HEK293 (cell line): ENCODE data around the gene STRN3.

Experiments
- CTCF ChIA-PET: fragments of 350-600 bp; formaldehyde crosslinking; extraction: SDS; loops from one replicate; lab custom pipeline; 2021; ENCODE audit warnings: antibody characterized with exemption; lab: Yijun Ruan, JAX
- POLR2A ChIA-PET: fragments of 300-600 bp; formaldehyde crosslinking; extraction: SDS; loops from one replicate; lab custom pipeline; 2020; ENCODE audit warnings: antibody characterized with exemption, inconsistent platforms; lab: Yijun Ruan, JAX
- H3K27ac ChIP-seq: fragments of 200-500 bp; sonication (Bioruptor generic); 2 replicates; pipeline ENCODE4 v1.5.1; 2014; ENCODE audit warnings: low read depth, low read length, control low read depth, inconsistent platforms; ENCODE audit errors: extremely low read depth
- H3K36me3 ChIP-seq, 2 experiments: fragments of 200-500 bp in 1 of 2; sonication (Bioruptor generic) in 1 of 2; 1 replicate in 1 of 2; 2 replicates in 1 of 2; pipeline ENCODE4 v1.5.1; 2014 to 2017; ENCODE audit warnings: inconsistent platforms in 2 of 2, low read length in 2 of 2; ENCODE audit not compliant: control insufficient read depth in 2 of 2, insufficient read depth in 1 of 2
- H3K4me1 ChIP-seq: fragments of 200-500 bp; sonication (Bioruptor generic); 2 replicates; pipeline ENCODE4 v1.5.1; 2014; ENCODE audit warnings: mild to moderate bottlenecking, low read length, inconsistent platforms; ENCODE audit not compliant: control insufficient read depth, insufficient read depth
- H3K4me3 ChIP-seq: 2 replicates; pipeline ENCODE4 v1.5.1; 2011; ENCODE audit warnings: low read depth, mild to moderate bottlenecking, control low read depth, low read length, moderate library complexity
- H3K9me3 ChIP-seq: fragments of 200-500 bp; sonication (Bioruptor generic); 2 replicates; pipeline ENCODE4 v1.5.1; 2014; ENCODE audit warnings: low read depth, low read length, inconsistent platforms; ENCODE audit not compliant: control insufficient read depth, insufficient read depth
- FEZF1 ChIP-seq: fragments of 450-650 bp; formaldehyde crosslinking; IDR thresholded peaks from 2 replicates; pipeline ENCODE4 v1.5.1; 2016; ENCODE audit warnings: missing biosample characterization, missing genetic modification characterization
- GLIS1 ChIP-seq: fragments of 450-650 bp; formaldehyde crosslinking; IDR thresholded peaks from 2 replicates; pipeline ENCODE4 v1.5.1; 2016; ENCODE audit warnings: missing biosample characterization, missing genetic modification characterization
- KLF8 ChIP-seq: fragments of 450-650 bp; formaldehyde crosslinking; IDR thresholded peaks from 2 replicates; pipeline ENCODE4 v1.5.1; 2016; ENCODE audit warnings: missing biosample characterization, missing genetic modification characterization
- PRDM10 ChIP-seq: fragments of 450-650 bp; formaldehyde crosslinking; IDR thresholded peaks from 2 replicates; pipeline ENCODE4 v1.5.1; 2016; ENCODE audit warnings: missing biosample characterization, missing genetic modification characterization
- ZNF24 ChIP-seq: fragments of 450-650 bp; formaldehyde crosslinking; IDR thresholded peaks from 2 replicates; pipeline ENCODE4 v1.5.1; 2016; ENCODE audit warnings: missing biosample characterization, missing genetic modification characterization
- ZNF292 ChIP-seq: fragments of 450-650 bp; formaldehyde crosslinking; IDR thresholded peaks from 2 replicates; pipeline ENCODE4 v1.5.1; 2016; ENCODE audit warnings: low read depth, missing biosample characterization, missing genetic modification characterization, borderline replicate concordance
- ZNF354C ChIP-seq: fragments of 450-650 bp; formaldehyde crosslinking; IDR thresholded peaks from 2 replicates; pipeline ENCODE4 v1.5.1; 2016; ENCODE audit warnings: missing biosample characterization, missing genetic modification characterization, low read depth, borderline replicate concordance
- ZNF610 ChIP-seq: fragments of 450-650 bp; formaldehyde crosslinking; IDR thresholded peaks from 2 replicates; pipeline ENCODE4 v1.5.1; 2016; ENCODE audit warnings: missing biosample characterization, missing genetic modification characterization, borderline replicate concordance
- ZNF658 ChIP-seq: fragments of 450-650 bp; formaldehyde crosslinking; IDR thresholded peaks from 2 replicates; pipeline ENCODE4; 2016; ENCODE audit warnings: missing biosample characterization, missing genetic modification characterization
- ZNF664 ChIP-seq: fragments of 450-650 bp; formaldehyde crosslinking; IDR thresholded peaks from 2 replicates; pipeline ENCODE4 v1.5.1; 2016; ENCODE audit warnings: missing biosample characterization, missing genetic modification characterization
- ZNF76 ChIP-seq: fragments of 450-650 bp; formaldehyde crosslinking; IDR thresholded peaks from 2 replicates; pipeline ENCODE4; 2016; ENCODE audit warnings: low read depth, missing biosample characterization, missing genetic modification characterization, borderline replicate concordance
- ZSCAN16 ChIP-seq: fragments of 450-650 bp; formaldehyde crosslinking; IDR thresholded peaks from 2 replicates; pipeline ENCODE4 v1.5.1; 2016; ENCODE audit warnings: missing biosample characterization, missing genetic modification characterization
- ZSCAN30 ChIP-seq: fragments of 450-650 bp; IDR thresholded peaks from 2 replicates; pipeline ENCODE4 v1.5.1; 2018; ENCODE audit warnings: missing biosample characterization, mild to moderate bottlenecking, missing genetic modification characterization, moderate library complexity
- TF ChIP-seq, protein P1 (sequence below): fragments of 450-650 bp; formaldehyde crosslinking; IDR thresholded peaks from 2 replicates; pipeline ENCODE4 v1.5.1; 2016; ENCODE audit warnings: missing biosample characterization, missing genetic modification characterization
- TF ChIP-seq, protein P2 (sequence below): fragments of 450-650 bp; formaldehyde crosslinking; IDR thresholded peaks from 2 replicates; pipeline ENCODE4 v1.5.1; 2016; ENCODE audit warnings: missing biosample characterization, missing genetic modification characterization, borderline replicate concordance

STRN3 gene

GRCh38 chr14:30888480-30889243 lies 137.5 kb downstream of the STRN3 start (continued):
- TF ChIP-seq ZSCAN16 (tag by site-specific recombination) (no peak), ZNF354C (no peak), ZNF24 (tag by site-specific recombination) (no peak), ZNF292 (tag by site-specific recombination) (no peak)
- TF ChIP-seq, protein P1, sequence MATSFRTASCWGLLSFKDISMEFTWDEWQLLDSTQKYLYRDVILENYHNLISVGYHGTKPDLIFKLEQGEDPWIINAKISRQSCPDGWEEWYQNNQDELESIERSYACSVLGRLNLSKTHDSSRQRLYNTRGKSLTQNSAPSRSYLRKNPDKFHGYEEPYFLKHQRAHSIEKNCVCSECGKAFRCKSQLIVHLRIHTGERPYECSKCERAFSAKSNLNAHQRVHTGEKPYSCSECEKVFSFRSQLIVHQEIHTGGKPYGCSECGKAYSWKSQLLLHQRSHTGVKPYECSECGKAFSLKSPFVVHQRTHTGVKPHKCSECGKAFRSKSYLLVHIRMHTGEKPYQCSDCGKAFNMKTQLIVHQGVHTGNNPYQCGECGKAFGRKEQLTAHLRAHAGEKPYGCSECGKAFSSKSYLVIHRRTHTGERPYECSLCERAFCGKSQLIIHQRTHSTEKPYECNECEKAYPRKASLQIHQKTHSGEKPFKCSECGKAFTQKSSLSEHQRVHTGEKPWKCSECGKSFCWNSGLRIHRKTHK (tag by site-specific recombination), result no peak

DNA sequence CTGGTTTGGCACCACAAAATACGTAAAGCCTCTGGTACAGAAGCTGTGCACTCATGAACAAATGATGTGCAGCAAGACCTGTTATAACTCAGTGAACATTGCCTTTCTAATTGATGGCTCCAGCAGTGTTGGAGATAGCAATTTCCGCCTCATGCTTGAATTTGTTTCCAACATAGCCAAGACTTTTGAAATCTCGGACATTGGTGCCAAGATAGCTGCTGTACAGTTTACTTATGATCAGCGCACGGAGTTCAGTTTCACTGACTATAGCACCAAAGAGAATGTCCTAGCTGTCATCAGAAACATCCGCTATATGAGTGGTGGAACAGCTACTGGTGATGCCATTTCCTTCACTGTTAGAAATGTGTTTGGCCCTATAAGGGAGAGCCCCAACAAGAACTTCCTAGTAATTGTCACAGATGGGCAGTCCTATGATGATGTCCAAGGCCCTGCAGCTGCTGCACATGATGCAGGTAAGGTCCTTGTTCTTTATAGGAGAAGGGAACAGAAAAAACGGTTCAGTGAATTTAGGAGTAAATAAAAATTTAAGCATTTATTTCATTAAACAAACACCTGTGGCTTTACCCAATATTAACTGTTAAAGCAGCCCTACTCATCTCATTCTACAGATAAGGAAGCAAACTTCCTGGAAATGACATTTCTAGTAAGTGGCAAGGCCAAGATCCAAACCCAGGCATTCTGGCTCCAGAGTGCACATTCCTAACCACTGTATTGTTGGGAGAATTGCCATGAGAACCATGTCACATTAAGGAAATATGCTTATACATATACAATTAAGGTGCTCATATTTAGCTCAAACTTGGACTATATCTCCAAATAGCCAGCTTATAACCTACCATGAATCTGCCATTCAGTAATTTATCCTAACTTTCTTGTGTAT lies 140.1 kb downstream of the STRN3 start:
- ChIA-PET POLR2A (no interaction called here), CTCF (interaction anchor here (0.5 kb wide), 1 partner anchor 230 kb away, joined by 7 read pairs; no protein-coding TSS in a partner anchor)
- H3K9me3 ChIP-seq, result no peaks in the 10 kb centered on the region

More for the DNA sequence above, 140.1 kb downstream of the STRN3 start:
- Histone ChIP-seq H3K4me1 (no peaks in the 10 kb centered on the region), H3K4me3 (no peak overlapping the region), H3K27ac (no peak overlapping the region)
- TF ChIP-seq ZNF610 (tag by site-specific recombination) (no peak), PRDM10 (tag by site-specific recombination) (no peak), ZNF76 (tag by site-specific recombination) (no peak), KLF8 (tag by site-specific recombination) (no peak), FEZF1 (tag by site-specific recombination) (no peak), ZNF664 (tag by site-specific recombination) (no peak), ZSCAN30 (no peak), ZNF658 (tag by site-specific recombination) (no peak), GLIS1 (no peak)
- TF ChIP-seq, protein P2, sequence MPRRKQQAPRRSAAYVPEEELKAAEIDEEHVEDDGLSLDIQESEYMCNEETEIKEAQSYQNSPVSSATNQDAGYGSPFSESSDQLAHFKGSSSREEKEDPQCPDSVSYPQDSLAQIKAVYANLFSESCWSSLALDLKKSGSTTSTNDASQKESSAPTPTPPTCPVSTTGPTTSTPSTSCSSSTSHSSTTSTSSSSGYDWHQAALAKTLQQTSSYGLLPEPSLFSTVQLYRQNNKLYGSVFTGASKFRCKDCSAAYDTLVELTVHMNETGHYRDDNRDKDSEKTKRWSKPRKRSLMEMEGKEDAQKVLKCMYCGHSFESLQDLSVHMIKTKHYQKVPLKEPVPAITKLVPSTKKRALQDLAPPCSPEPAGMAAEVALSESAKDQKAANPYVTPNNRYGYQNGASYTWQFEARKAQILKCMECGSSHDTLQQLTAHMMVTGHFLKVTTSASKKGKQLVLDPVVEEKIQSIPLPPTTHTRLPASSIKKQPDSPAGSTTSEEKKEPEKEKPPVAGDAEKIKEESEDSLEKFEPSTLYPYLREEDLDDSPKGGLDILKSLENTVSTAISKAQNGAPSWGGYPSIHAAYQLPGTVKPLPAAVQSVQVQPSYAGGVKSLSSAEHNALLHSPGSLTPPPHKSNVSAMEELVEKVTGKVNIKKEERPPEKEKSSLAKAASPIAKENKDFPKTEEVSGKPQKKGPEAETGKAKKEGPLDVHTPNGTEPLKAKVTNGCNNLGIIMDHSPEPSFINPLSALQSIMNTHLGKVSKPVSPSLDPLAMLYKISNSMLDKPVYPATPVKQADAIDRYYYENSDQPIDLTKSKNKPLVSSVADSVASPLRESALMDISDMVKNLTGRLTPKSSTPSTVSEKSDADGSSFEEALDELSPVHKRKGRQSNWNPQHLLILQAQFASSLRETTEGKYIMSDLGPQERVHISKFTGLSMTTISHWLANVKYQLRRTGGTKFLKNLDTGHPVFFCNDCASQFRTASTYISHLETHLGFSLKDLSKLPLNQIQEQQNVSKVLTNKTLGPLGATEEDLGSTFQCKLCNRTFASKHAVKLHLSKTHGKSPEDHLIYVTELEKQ (tag by site-specific recombination), result no peak
- TF ChIP-seq, all 188 proteins: peak for 0
- H3K36me3 ChIP-seq, result peaks cover 70 to 76% of the 10 kb centered on the region in 2 experiments
